D721Med (cell line): ENCODE results near the gene NTMT2.
A peak's percentile ranks its signal among the peaks of the same experiment; 100 is the strongest.

Source experiments
- DNase-seq: peaks from one replicate; pipeline ENCODE4 v3.0.0; 2011; ENCODE audit warnings: low spot score; ENCODE audit not compliant: insufficient read length
- FAIRE-seq: peaks from 2 replicates; lab custom pipeline; 2011; peaks lifted over from hg19 to GRCh38; lab: Jason Lieb, UNC
- CTCF ChIP-seq: IDR thresholded peaks from 2 replicates; pipeline ENCODE4 v1.5.1; 2012; ENCODE audit warnings: mild to moderate bottlenecking, control low read depth; ENCODE audit not compliant: insufficient read depth; ENCODE audit errors: missing control alignments

NTMT2 gene

DNA sequence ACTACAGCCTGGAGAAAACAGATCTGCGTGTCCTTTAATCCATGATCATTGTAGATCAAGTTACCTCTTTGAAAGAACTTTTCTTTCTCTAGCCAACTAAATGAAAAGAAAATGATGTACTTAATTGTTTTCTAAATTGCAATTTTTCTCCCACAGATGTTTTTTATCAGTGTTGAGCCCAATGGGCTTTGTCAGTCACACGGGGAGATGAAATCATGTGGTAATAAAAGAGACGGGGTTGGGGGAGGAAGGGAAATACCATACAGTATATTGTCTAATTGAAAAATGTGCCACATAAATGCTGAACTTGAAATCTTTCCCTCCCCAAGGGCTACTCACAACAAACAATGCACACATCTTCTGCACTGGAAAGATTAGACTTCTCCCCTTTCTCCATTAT lies 58.4 kb downstream of the NTMT2 start:
- no peak for TF ChIP-seq CTCF
- DNase-seq (no peak), FAIRE-seq (peak; percentile 11)

GRCh38 chr1:170205301-170205700 lies 59.5 kb downstream of the NTMT2 start:
- DNase-seq (no peak), FAIRE-seq (no peak)

GRCh38 chr1:170209125-170209524 lies 63.4 kb downstream of the NTMT2 start:
- DNase-seq (no peak), FAIRE-seq (no peak)
- no peak for TF ChIP-seq CTCF

More at GRCh38 chr1:170205301-170205700, 59.5 kb downstream of the NTMT2 start:
- no peak for TF ChIP-seq CTCF

- no peak for DNase-seq
- no peak for FAIRE-seq
- TF ChIP-seq CTCF: no peak
These were observed 64.4 kb downstream of the NTMT2 start for GRCh38 chr1:170210142-170210541.

DNA sequence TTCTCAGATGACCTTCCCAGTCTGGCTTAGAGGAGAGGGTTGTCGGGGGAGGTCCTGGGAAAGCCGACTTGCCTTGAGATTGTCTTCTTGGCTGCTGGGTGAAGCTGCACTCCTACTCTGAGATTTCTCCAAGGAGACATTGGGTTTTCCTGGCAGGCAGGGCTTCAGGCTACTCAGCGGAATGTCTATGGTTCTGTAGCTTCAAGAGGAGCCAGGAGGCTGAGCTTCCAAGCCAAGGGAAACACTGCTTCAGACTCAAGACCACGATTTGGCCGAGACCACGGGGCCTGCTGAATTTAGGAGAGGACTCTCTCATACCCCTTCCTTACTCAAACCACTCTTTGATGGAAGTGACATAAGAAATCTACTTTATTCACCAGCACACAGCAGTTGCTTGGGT lies 67.8 kb downstream of the NTMT2 start:
- no peak for TF ChIP-seq CTCF
- FAIRE-seq (no peak), DNase-seq (no peak)

DNA sequence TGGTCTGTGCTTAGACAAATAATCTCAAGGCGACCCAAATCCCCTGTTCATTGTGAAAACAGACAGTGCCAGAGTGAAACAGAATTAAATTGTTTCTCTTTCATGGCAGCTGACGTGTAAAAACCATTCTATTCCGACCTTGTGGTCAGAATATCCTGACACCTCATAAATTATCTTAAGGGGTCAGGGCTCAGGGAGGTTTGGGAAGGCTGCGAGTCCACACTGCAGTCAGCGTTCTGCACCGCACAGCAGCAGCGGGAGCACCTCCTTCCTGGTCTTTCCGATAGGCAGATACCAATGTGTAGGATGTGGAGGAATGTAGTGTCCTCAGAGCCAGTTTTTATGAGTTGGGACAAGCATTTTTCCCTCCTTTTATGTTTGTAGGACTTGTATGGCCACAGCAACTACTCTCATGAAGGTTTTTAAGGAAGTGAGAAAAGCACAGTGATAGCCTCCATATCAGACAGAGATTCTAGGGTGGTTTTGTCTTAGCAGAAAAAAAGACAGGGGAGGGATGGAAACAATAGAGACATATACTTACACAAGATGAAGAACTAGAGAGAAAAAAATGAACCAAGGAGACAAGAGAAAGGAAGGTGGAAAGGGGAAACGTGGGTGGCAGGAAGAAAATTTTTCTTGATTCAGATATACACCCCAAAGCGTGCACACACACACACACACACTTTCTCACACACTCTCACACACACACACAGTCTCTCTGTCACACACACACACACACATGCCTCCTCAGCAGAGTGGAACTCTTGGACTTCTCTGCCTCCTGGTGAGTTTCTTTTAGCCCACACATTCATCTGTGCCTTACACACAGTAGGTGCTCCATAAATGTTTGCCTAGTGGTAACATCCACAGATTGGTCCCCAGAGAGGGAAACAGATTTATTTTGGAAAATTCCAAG lies 68.6 kb downstream of the NTMT2 start:
- no peak for TF ChIP-seq CTCF
- DNase-seq (no peak), FAIRE-seq (no peak)
